Cardiac muscle cell (in vitro differentiated cells and primary cell): ENCODE measurements around the gene ARHGAP23. TPM values are rescaled to one million over a fixed set of nuclear protein-coding genes. Genes with fewer than 3 reads are reported as not detected.

Experiments
- DNase-seq, 2 donors: peaks; one replicate each; pipeline versions ENCODE4 v3.0.0 to v3.0.0-alpha.2; 2010 to 2017; ENCODE audit warnings: low read depth in 1 of 2, low spot score in 1 of 2
- H3K27ac ChIP-seq: fragments of 200-600 bp; sonication (generic); 2 replicates; pipeline ENCODE4 v1.5.1; 2016
- H3K27me3 ChIP-seq: fragments of 200-600 bp; sonication (generic); 2 replicates; pipeline ENCODE4 v1.6.0; 2016; ENCODE audit warnings: control low read depth
- H3K36me3 ChIP-seq: fragments of 200-600 bp; sonication (generic); 2 replicates; pipeline ENCODE4 v1.5.1; 2016; ENCODE audit warnings: control low read depth
- H3K4me1 ChIP-seq: fragments of 200-600 bp; sonication (generic); 2 replicates; pipeline ENCODE4 v1.8.1; 2017; ENCODE audit warnings: low read depth, mild to moderate bottlenecking, mixed run types
- H3K4me3 ChIP-seq: fragments of 200-600 bp; sonication (generic); 2 replicates; pipeline ENCODE4 v1.5.1; 2016; ENCODE audit warnings: mild to moderate bottlenecking
- H3K9me3 ChIP-seq: fragments of 200-600 bp; sonication (generic); 2 replicates; pipeline ENCODE4 v1.5.1; 2017; ENCODE audit warnings: low read depth, mild to moderate bottlenecking, control low read depth
- polyA plus RNA-seq: library from polyadenylated mRNA; unstranded; fragments of >200 nt; fragmentation: Nextera tagmentation; extraction: Ambion mirVana; gene quantifications from 2 replicates; pipeline ENCODE4 v1.2.1, GENCODE V29; 2016
- total RNA-seq: library from RNA; depleted of rRNA; stranded (reverse); fragments of >200 nt; gene quantifications from 2 replicates; pipeline ENCODE4 v1.2.3, GENCODE V29; 2016
- TF ChIP-seq, protein P1 (sequence below): IDR thresholded peaks from 2 replicates; pipeline ENCODE4 v1.5.1; 2012; ENCODE audit warnings: low read depth, mild to moderate bottlenecking, low read length

The ARHGAP23 gene
- total and polyA plus RNA-seq, 2 experiments from 2014 or later, result 7.6 to 13.2 TPM

- TF ChIP-seq, protein P1, sequence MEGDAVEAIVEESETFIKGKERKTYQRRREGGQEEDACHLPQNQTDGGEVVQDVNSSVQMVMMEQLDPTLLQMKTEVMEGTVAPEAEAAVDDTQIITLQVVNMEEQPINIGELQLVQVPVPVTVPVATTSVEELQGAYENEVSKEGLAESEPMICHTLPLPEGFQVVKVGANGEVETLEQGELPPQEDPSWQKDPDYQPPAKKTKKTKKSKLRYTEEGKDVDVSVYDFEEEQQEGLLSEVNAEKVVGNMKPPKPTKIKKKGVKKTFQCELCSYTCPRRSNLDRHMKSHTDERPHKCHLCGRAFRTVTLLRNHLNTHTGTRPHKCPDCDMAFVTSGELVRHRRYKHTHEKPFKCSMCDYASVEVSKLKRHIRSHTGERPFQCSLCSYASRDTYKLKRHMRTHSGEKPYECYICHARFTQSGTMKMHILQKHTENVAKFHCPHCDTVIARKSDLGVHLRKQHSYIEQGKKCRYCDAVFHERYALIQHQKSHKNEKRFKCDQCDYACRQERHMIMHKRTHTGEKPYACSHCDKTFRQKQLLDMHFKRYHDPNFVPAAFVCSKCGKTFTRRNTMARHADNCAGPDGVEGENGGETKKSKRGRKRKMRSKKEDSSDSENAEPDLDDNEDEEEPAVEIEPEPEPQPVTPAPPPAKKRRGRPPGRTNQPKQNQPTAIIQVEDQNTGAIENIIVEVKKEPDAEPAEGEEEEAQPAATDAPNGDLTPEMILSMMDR, result no peak
- Histone ChIP-seq H3K9me3 (no peaks in the 10 kb centered on the region), H3K36me3 (peaks cover 22% of the 10 kb centered on the region), H3K27ac (no peak overlapping the region), H3K4me3 (no peak overlapping the region), H3K27me3 (no peaks in the 10 kb centered on the region), H3K4me1 (peaks cover 3% of the 10 kb centered on the region)
- no peak for DNase-seq
Observed at GRCh38 chr17:38401459-38401858, 26.8 kb upstream of the ARHGAP23 start.

- peaks cover 10% of the 10 kb centered on the region for H3K36me3 ChIP-seq
- H3K27me3 ChIP-seq, result no peaks in the 10 kb centered on the region
- TF ChIP-seq, protein P1, result peak; percentile 7
Observed at GRCh38 chr17:38402897-38403296, 25.4 kb upstream of the ARHGAP23 start.

GRCh38 chr17:38403491-38403890, 24.8 kb upstream of the ARHGAP23 start:
- Histone ChIP-seq H3K9me3 (no peaks in the 10 kb centered on the region), H3K36me3 (peaks cover 10% of the 10 kb centered on the region), H3K4me1 (peaks cover 3% of the 10 kb centered on the region), H3K27me3 (no peaks in the 10 kb centered on the region), H3K4me3 (no peak overlapping the region), H3K27ac (no peak overlapping the region)
- DNase-seq, result peak in 1 of 2 donors; percentile 76
- TF ChIP-seq, protein P1, result no peak

More at GRCh38 chr17:38402897-38403296, 25.4 kb upstream of the ARHGAP23 start:
- Histone ChIP-seq H3K4me3 (no peak overlapping the region), H3K27ac (no peak overlapping the region), H3K9me3 (no peaks in the 10 kb centered on the region), H3K4me1 (peaks cover 3% of the 10 kb centered on the region)
- DNase-seq, result no peak

DNA sequence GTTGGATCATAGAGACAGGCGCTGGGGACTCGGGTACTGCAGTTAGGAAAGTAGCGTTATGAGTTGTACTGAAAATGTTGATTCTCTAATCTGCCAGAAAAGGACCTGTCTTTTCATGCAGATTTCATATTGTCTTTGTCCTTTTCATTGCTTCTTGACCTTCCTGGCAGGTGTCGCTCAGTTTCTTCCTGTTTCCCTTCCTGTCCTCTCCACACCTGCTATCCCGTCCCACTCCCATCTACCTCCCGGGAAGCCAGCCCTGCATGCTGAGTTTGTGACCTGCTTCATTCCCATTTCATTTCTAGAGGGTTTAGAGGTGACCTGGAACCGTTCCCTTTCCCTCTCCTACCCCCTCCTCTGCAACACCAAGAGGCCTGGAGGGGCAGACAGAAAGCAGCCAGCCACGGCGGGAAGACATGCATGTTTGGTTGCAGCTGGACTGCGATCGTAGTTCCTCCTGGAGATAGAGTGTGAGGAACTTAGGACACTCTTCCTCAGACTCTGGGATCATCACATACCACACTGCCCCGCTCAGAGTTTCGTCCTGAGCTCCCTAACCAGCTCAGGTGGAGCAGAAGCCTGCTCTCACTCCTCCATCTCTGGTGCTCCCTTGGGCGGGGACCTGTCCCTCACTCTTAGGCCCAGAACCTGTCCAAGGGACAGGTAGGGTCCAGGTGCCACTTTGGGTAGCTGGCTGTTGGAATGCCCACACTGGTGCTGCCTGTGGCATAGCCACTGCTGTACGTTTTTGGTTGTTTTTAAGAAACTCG, 23.9 kb upstream of the ARHGAP23 start:
- Histone ChIP-seq H3K4me1 (peaks cover 3% of the 10 kb centered on the region), H3K9me3 (no peaks in the 10 kb centered on the region), H3K36me3 (peaks cover 7% of the 10 kb centered on the region), H3K27ac (no peak overlapping the region), H3K27me3 (no peaks in the 10 kb centered on the region), H3K4me3 (no peak overlapping the region)
- TF ChIP-seq, protein P1, result no peak
- no peak for DNase-seq

GRCh38 chr17:38405654-38406053, 22.6 kb upstream of the ARHGAP23 start:
- DNase-seq, result no peak
- Histone ChIP-seq H3K27ac (no peak overlapping the region), H3K27me3 (no peaks in the 10 kb centered on the region), H3K4me3 (no peak overlapping the region), H3K9me3 (no peaks in the 10 kb centered on the region), H3K4me1 (peaks cover 3% of the 10 kb centered on the region), H3K36me3 (no peaks in the 10 kb centered on the region)
- TF ChIP-seq, protein P1, result no peak
